HCT116 (cell line): Measurements from ENCODE around the gene MACROD1. TPM values are rescaled to one million over a fixed set of nuclear protein-coding genes. Genes with fewer than 3 reads are reported as not detected.
"Not testable (repeated sequence)": the region's sequence is repeated elsewhere in the genome, so short reads cannot be mapped to it uniquely, and the experiment has no call there.

Experiments used
- ATAC-seq: fragments of 200-7000 bp; cut with Tn5 transposase; 2 replicates; pipeline ENCODE4 v1.9.1; 2020; ENCODE audit warnings: mild to moderate bottlenecking, moderate library complexity
- BruUV-seq: library from RNA; stranded (reverse); fragments of 400-500 nt; replicated peaks from 2 replicates; lab custom pipeline; 2021; lab: Mats Ljungman, UMichigan
- CTCF ChIA-PET: fragments of 300-600 bp; sonication (Branson Sonifier 250); formaldehyde crosslinking; loops from one replicate; lab custom pipeline; 2021; ENCODE audit warnings: antibody characterized with exemption; lab: Charles Lee
- POLR2A ChIA-PET: fragments of 300-600, 350-600 bp; sonication (Branson Sonifier 250); formaldehyde crosslinking; loops from one replicate; lab custom pipeline; 2021; ENCODE audit warnings: antibody characterized with exemption; lab: Charles Lee
- RAD21 ChIA-PET, 2 experiments: fragments of 300-600 bp; sonication (Branson Sonifier 250); formaldehyde crosslinking; loops; one replicate each; lab custom pipeline; 2023; ENCODE audit warnings: low total read pairs in 2 of 2; ENCODE audit not compliant: uncharacterized antibody in 2 of 2, unreplicated experiment in 2 of 2, low non-redundant PET in 1 of 2; lab: Charles Lee
- DNase-seq: peaks from one replicate; pipeline ENCODE4 v3.0.0-alpha.2; 2010; ENCODE audit warnings: low read depth, low spot score
- H2AFZ ChIP-seq: fragments of 200-600 bp; shearing (Covaris generic), sonication (generic); 2 replicates; pipeline ENCODE4 v1.6.1; 2017; ENCODE audit warnings: low read depth, mixed run types, mixed read lengths, antibody characterized with exemption, low read length; ENCODE audit not compliant: poor library complexity, severe bottlenecking
- H3K27ac ChIP-seq: 2 replicates; pipeline ENCODE4 v1.5.1; 2012; ENCODE audit warnings: low read depth, low read length
- H3K27me3 ChIP-seq: fragments of 200-600 bp; sonication (generic); 2 replicates; pipeline ENCODE4 v1.6.1; 2016; ENCODE audit warnings: mixed run types, low read length, mixed read lengths; ENCODE audit not compliant: insufficient read depth
- H3K36me3 ChIP-seq, 2 experiments: fragments of 200-500 bp in 1 of 2; fragments of 200-600 bp in 1 of 2; sonication (Bioruptor generic) in 1 of 2; sonication (generic) in 1 of 2; 2 replicates each; pipeline versions ENCODE4 v1.5.1 to v1.6.1; 2014 to 2016; ENCODE audit warnings: low read length in 2 of 2, inconsistent platforms in 1 of 2, mixed read lengths in 1 of 2, mixed run types in 1 of 2; ENCODE audit not compliant: insufficient read depth in 2 of 2, control insufficient read depth in 1 of 2
- H3K4me1 ChIP-seq, 2 experiments: fragments of 200-600 bp in 1 of 2; sonication (generic) in 1 of 2; 2 replicates each; pipeline versions ENCODE4 v1.5.1 to v1.6.1; 2012 to 2017; ENCODE audit warnings: low read length in 2 of 2, inconsistent platforms in 1 of 2, mild to moderate bottlenecking in 1 of 2, mixed read lengths in 1 of 2, mixed run types in 1 of 2, moderate library complexity in 1 of 2; ENCODE audit not compliant: insufficient read depth in 2 of 2, control insufficient read depth in 1 of 2
- H3K4me2 ChIP-seq: fragments of 200-600 bp; sonication (generic); 2 replicates; pipeline ENCODE4 v1.6.1; 2017; ENCODE audit warnings: mixed run types, low read length, mixed read lengths
- H3K4me3 ChIP-seq, 2 experiments: fragments of 200-600 bp in 1 of 2; sonication (generic) in 1 of 2; replicated peaks in 1 of 2; 2 replicates each; pipeline ENCODE4 v1.5.1; 2011 to 2016; ENCODE audit warnings: low read length in 2 of 2, control low read depth in 1 of 2, low read depth in 1 of 2, mild to moderate bottlenecking in 1 of 2, mixed read lengths in 1 of 2, mixed run types in 1 of 2
- H3K79me2 ChIP-seq: fragments of 200-600 bp; sonication (generic); 2 replicates; pipeline ENCODE4 v1.6.1; 2017; ENCODE audit warnings: mild to moderate bottlenecking, mixed run types, low read length, moderate library complexity, mixed read lengths; ENCODE audit not compliant: insufficient read depth
- H3K9ac ChIP-seq: fragments of 200-600 bp; sonication (generic); 2 replicates; pipeline ENCODE4 v1.6.1; 2016; ENCODE audit warnings: low read length, mixed read lengths
- H3K9me2 ChIP-seq: fragments of 200-600 bp; sonication (generic), shearing (Covaris generic); 2 replicates; pipeline ENCODE4 v1.6.1; 2017; ENCODE audit warnings: mixed run types, mild to moderate bottlenecking, moderate library complexity; ENCODE audit not compliant: insufficient read depth
- H3K9me3 ChIP-seq, 2 experiments: fragments of 200-500 bp in 1 of 2; fragments of 200-600 bp in 1 of 2; sonication (Bioruptor generic) in 1 of 2; sonication (generic) in 1 of 2; 2 replicates each; pipeline ENCODE4 v1.6.1; 2014 to 2017; ENCODE audit warnings: low read length in 2 of 2, mixed read lengths in 2 of 2, inconsistent platforms in 1 of 2, low read depth in 1 of 2, mild to moderate bottlenecking in 1 of 2, mixed run types in 1 of 2, moderate library complexity in 1 of 2; ENCODE audit not compliant: control insufficient read depth in 1 of 2, insufficient read depth in 1 of 2
- H4K20me1 ChIP-seq: fragments of 200-600 bp; sonication (generic), shearing (Covaris generic); 2 replicates; pipeline ENCODE4 v1.6.1; 2017; ENCODE audit warnings: mixed run types, mild to moderate bottlenecking, moderate library complexity; ENCODE audit not compliant: insufficient read depth
- CEBPB ChIP-seq: IDR thresholded peaks from 2 replicates; pipeline ENCODE4 v1.6.1; 2012; ENCODE audit warnings: low read depth
- EZH2 ChIP-seq: fragments of 200-600 bp; sonication (generic); IDR thresholded peaks from 2 replicates; pipeline ENCODE4 v1.6.1; 2017; ENCODE audit warnings: antibody characterized with exemption, mixed run types
- EZH2phosphoT487 ChIP-seq: fragments of 200-600 bp; IDR thresholded peaks from 2 replicates; pipeline ENCODE4 v1.6.1; 2018; ENCODE audit warnings: antibody characterized with exemption, borderline replicate concordance
- JUND ChIP-seq: IDR thresholded peaks from 2 replicates; pipeline ENCODE4 v1.6.1; 2012
- RAD21 ChIP-seq: IDR thresholded peaks from 2 replicates; pipeline ENCODE4 v1.6.1; 2012; ENCODE audit warnings: low read depth, mild to moderate bottlenecking
- SIN3A ChIP-seq: IDR thresholded peaks from 2 replicates; pipeline ENCODE4 v1.6.1; 2012; ENCODE audit warnings: low read depth
- SP1 ChIP-seq: IDR thresholded peaks from 2 replicates; pipeline ENCODE4 v1.6.1; 2012; ENCODE audit warnings: low read depth
- ZFX ChIP-seq: fragments of 450-650 bp; IDR thresholded peaks from 2 replicates; pipeline ENCODE4 v1.6.1; 2017
- intact Hi-C: fragments of 100-400 bp; cut with micrococcal nuclease; formaldehyde crosslinking; loops from 2 replicates; pipeline ENCODE4 v1.10.0; 2022
- total RNA-seq: library from RNA; stranded (reverse); gene quantifications from one replicate; pipeline ENCODE4 v1.2.1, GENCODE V29; 2021; ENCODE audit not compliant: unreplicated experiment
- TF ChIP-seq, protein P1 (sequence below), 3 experiments: fragments of 200-600 bp in 1 of 3; sonication (generic) in 1 of 3; IDR thresholded peaks in 2 of 3; conservative IDR thresholded peaks in 1 of 3; 2 replicates each; pipeline ENCODE4 v1.5.1; 2012 to 2017; ENCODE audit warnings: low read depth in 2 of 3, low read length in 2 of 3, antibody characterized with exemption in 1 of 3, borderline replicate concordance in 1 of 3, control low read depth in 1 of 3, mild to moderate bottlenecking in 1 of 3, mixed read lengths in 1 of 3, mixed run types in 1 of 3, moderate library complexity in 1 of 3; ENCODE audit not compliant: insufficient read depth in 1 of 3

The MACROD1 gene
- total RNA-seq, 1 experiment from 2014 or later, result 61.1 TPM

DNA sequence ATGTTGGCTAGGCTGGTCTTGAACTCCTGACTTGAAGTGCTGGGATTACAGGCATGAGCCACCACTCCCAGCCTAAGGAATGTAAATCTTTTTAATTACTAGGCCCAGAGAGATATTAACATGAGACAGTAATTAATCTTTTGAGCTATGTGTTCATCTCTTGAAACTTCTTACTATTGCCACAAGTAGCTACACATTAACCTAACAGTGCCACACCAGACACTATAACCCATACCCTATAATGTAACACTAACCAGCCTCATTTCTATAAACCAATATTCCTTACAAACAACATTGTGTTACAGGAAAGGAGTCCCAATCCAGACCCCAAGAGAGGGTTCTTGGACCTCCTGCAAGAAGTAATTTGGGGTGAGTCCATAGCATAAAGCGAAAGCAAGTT, 199.5 kb downstream of the MACROD1 start:
- no peak overlapping the region for H3K9ac ChIP-seq
- no peaks in the 10 kb centered on the region for H3K4me1 ChIP-seq
- no peaks in the 10 kb centered on the region for H3K27me3 ChIP-seq
- no peaks in the 10 kb centered on the region for H3K36me3 ChIP-seq
- H3K27ac ChIP-seq, result no peak overlapping the region
- intact Hi-C loops, result no loop called here
- H2AFZ ChIP-seq, result no peak overlapping the region
- H3K9me3 ChIP-seq, result no peaks in the 10 kb centered on the region
- no TSS peak for BruUV-seq
- no peaks in the 10 kb centered on the region for H3K79me2 ChIP-seq
- H3K4me2 ChIP-seq, result no peak overlapping the region
- RAD21 ChIA-PET, result no interaction called here
- DNase-seq, result no peak
- POLR2A ChIA-PET, result no interaction called here
- TF ChIP-seq ZFX (no peak), JUND (no peak), SIN3A (no peak), SP1 (no peak), RAD21 (no peak), CEBPB (no peak), EZH2 (no peak), EZH2phosphoT487 (no peak)
- TF ChIP-seq, protein P1, sequence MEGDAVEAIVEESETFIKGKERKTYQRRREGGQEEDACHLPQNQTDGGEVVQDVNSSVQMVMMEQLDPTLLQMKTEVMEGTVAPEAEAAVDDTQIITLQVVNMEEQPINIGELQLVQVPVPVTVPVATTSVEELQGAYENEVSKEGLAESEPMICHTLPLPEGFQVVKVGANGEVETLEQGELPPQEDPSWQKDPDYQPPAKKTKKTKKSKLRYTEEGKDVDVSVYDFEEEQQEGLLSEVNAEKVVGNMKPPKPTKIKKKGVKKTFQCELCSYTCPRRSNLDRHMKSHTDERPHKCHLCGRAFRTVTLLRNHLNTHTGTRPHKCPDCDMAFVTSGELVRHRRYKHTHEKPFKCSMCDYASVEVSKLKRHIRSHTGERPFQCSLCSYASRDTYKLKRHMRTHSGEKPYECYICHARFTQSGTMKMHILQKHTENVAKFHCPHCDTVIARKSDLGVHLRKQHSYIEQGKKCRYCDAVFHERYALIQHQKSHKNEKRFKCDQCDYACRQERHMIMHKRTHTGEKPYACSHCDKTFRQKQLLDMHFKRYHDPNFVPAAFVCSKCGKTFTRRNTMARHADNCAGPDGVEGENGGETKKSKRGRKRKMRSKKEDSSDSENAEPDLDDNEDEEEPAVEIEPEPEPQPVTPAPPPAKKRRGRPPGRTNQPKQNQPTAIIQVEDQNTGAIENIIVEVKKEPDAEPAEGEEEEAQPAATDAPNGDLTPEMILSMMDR (IDR thresholded peaks at IDR 0.05 in 2 of 3, conservative IDR thresholded peaks at IDR 0.05 in 1 of 3; ENCODE audit: borderline replicate concordance in 1 of 3, insufficient read depth in 1 of 3, low read depth in 2 of 3, low read length in 2 of 3), result no peak
- TF ChIP-seq, all 23 proteins: peak for 0
- no peak overlapping the region for H3K4me3 ChIP-seq
- H4K20me1 ChIP-seq, result no peaks in the 10 kb centered on the region
- no peaks in the 10 kb centered on the region for H3K9me2 ChIP-seq
- CTCF ChIA-PET, result interaction anchor here (1.3 kb wide), 1 partner anchor 21 kb away, joined by 4 read pairs; no protein-coding TSS in a partner anchor
- no peak for ATAC-seq

DNA sequence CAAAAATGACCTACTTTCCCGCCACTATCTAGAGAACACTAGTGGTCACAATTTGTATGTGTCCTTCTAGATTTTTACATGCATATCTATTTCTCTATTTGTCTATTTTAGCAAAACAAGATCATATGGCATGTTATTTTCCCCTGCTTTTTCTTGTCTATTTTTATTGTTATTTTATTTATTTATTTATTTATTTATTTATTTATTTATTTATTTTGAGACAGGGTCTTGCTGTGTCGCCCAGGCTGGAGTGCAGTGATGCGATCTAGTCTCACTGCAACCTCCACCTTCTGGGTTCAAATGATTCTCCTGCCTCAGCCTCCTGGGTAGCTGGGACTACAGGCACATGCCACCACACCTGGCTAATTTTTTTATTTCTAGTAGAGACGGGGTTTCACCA, 202.0 kb downstream of the MACROD1 start:
- H3K36me3 ChIP-seq, H3K9me3 ChIP-seq, BruUV-seq, CTCF ChIA-PET, H3K9me2 ChIP-seq, H3K4me3 ChIP-seq, H3K27me3 ChIP-seq, H3K79me2 ChIP-seq, H3K4me1 ChIP-seq, H3K27ac ChIP-seq, RAD21 ChIA-PET, H3K4me2 ChIP-seq, intact Hi-C loops, DNase-seq, H3K9ac ChIP-seq, H2AFZ ChIP-seq, H4K20me1 ChIP-seq, ATAC-seq, POLR2A ChIA-PET: not testable (repeated sequence)
